NCI-H2171 treated with DMSO at 0.1 percent for 48 hours (cell line): ENCODE data around the gene CASTOR2.
"Not testable (repeated sequence)": the region's sequence is repeated elsewhere in the genome, so short reads cannot be mapped to it uniquely, and the experiment has no call there.

Experiments
- DNase-seq: peaks from one replicate; lab custom pipeline; 2025; lab: John Stamatoyannopoulos, UW

Gene CASTOR2

GRCh38 chr7:74964511-74965119 is at the start of gene CASTOR2:
Gene CASTOR2, plus strand, starts transcription at chr7:74964705. Its CDS starts 281 bp downstream, at chr7:74964986.
- DNase-seq: peak; percentile 42

DNA sequence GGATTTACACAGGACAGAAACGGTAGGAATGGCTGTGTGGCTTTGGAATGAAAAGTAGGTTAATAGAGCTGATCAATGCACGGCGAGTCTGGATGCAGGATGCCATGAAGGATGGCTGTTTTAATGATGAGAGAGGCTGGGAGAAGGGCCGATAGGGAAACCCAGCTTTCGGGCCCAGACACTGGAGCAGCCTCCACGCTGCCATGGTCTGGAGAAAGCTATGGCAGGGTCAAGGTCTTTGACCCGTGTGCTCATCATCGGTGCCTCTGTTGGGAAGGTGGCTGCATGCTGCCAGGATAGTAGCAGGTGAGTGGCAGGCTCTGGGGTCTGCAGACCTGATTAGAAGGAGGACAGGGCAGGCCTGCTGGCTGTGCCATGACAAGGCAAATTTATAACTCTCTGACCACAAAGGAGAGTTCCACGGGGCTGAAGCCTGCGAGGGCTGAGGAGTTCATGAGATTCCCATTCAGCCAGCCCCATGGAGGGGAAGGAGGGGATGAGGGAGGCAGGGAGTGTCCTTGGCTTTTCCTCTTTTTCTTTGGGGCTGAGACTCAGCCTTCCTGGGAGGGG is 42.1 kb upstream of the CASTOR2 start:
- DNase-seq: not testable (repeated sequence)

DNA sequence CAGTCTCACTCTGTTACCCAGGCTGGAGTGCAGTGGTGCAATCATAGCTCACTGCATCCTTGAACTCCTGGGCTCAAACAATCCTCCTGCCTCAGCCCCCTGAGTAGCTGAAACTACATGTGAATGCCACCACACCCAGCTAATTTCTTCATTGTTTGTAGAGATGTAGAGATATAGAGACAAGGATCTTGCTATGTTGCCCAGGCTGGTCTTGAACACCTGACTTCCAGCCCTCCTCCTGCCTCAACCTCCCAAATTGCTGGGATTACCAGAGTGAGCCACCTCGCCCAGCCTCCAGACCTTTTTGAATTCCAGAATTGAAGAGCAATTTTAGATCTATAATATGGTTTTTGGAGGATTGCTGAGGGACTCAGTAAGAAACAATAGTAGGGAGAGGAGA is 40.9 kb upstream of the CASTOR2 start:
- DNase-seq: not testable (repeated sequence)

GRCh38 chr7:74926968-74927367 is 37.5 kb upstream of the CASTOR2 start:
- not testable (repeated sequence) for DNase-seq

GRCh38 chr7:74931563-74932328 is 32.8 kb upstream of the CASTOR2 start:
- not testable (repeated sequence) for DNase-seq

DNA sequence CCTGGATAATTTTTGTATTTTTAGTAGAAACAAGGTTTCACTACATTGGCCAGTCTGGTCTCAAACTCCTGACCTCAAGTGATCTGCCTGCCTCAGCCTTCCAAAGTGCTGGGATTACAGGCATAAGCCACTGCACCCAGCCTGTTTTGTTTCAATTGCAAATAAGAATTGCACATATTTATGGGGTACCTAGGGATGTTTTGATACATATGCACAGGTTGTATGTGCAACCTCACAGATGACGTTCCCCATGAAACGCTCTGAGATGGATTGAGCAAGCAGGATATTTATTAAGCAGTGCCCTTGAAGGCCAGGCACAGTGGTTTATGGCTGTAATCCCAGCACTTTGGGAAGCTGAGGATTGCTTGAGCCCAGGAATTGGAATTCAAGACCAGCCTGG is 25.1 kb upstream of the CASTOR2 start:
- DNase-seq: not testable (repeated sequence)

GRCh38 chr7:74941302-74942069 is 23.0 kb upstream of the CASTOR2 start:
- DNase-seq: not testable (repeated sequence)

DNA sequence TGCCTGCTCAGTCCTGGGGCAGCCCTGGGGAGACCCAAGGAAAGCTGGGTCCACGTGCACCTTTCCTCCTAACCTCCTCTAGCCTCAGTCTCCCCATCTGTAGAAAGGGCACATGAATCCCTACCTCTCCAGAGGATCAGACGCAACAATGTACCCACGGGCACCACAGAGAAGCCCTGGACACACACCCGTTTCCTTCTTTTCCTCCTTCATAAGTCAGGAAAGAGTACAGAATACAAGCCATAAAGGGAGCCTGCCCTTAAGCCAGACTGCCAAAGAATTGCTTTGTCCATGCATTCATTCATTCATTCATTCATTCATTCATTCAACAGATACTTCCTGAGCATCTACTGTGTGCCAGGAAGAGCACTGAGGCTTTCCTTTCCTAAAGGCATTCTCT is 20.6 kb upstream of the CASTOR2 start:
- DNase-seq: not testable (repeated sequence)

DNA sequence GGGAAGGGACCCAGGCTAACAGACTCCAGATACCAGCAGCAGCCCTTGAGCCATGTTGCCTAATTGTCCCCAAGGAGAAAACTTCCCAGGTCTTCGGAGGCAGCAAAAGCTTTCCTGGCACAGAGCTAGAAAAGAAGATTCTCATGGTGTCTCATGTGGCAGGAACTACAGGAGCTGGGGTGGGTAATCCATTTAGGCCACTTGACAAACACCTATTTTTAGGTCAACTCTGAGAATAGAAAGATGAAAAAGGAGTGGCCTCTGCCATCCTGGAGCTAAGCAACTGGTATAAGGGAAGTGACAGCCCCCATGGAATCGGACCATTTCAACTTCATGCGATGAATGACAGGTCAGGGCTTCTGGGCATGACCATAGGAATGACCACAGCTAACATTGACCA is 16.8 kb upstream of the CASTOR2 start:
- not testable (repeated sequence) for DNase-seq

- DNase-seq: not testable (repeated sequence)
Measured at GRCh38 chr7:74953774-74954173, 10.7 kb upstream of the CASTOR2 start.

- not testable (repeated sequence) for DNase-seq
Measured at GRCh38 chr7:74958328-74958727, 6.2 kb upstream of the CASTOR2 start.

- not testable (repeated sequence) for DNase-seq
Measured at GRCh38 chr7:74963704-74964510, 598 bp upstream of the CASTOR2 start.

DNA sequence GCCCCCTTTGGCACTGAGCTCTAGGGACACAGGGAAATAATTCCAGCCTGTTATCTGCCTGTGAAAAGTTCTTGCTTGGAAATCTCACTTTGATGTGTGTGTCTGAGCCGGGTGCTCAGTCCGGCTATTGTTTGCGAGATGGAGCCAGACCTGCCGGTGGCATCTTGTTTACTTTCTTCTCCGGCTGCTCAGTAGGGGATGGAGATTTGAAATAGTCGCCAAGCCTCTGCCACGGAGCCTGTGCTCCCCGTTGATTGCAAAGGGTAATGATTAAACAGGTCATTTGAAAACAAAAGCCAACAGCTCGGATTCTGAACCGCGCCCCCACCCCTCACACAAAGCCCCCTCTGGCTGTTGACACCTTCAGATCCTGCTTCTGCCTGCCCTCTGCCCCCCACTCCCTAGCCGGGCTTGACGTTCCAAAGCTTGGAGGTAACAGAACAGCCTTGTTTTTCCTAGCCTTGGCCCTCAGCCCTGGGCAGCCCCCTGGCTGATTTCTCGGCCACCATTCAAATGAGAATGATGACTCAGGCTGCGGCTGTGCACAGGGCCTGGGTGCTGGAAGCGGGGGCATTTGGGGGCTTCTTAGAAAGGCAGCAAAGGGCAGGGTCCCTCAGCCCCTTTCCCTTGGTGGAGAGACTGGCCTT is 1.8 kb downstream of the CASTOR2 start:
- DNase-seq: not testable (repeated sequence)

DNA sequence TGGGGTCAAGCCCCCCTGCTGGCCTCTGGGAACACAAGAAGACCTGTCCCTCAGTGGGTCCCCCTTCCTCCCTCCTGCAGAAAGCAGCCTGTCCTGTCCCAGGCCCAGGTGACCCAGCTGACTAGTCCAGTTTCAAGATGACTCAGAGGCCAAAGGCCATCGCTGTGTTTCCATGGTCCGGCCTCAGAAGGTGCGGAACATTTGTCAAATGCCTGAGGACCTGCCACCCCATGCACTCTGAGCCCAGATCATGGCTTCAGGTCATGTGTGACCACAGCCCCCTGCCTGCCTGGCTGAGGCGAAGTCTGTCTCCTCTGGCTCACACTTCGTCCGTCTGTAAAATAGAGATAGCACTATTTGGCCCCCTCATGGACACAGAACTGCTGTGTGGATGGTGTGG is 2.4 kb downstream of the CASTOR2 start:
- DNase-seq: not testable (repeated sequence)

- not testable (repeated sequence) for DNase-seq
Measured at GRCh38 chr7:74971431-74971830, 6.9 kb downstream of the CASTOR2 start.

GRCh38 chr7:74972377-74972776 is 7.9 kb downstream of the CASTOR2 start:
- not testable (repeated sequence) for DNase-seq

DNA sequence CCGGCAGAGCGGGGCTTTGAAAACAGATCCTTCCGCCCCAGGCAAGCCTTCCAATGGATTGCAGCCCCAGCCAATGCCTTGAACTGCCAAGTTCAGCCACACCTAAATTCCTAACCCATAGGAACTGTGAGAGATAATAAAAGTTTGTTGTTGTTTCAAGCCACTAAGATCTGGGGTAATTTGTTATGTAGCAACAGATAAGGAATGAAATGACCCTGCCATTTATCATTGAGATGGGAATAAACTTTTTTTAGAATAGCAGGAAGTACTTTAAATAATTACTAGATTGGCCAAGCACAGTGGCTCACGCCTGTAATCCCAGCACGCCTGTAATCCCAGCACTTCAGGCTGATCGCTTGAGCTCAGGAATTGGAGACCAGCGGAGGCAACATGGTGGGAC is 11.5 kb downstream of the CASTOR2 start:
- not testable (repeated sequence) for DNase-seq

- not testable (repeated sequence) for DNase-seq
Measured at GRCh38 chr7:74977523-74977922, 13.0 kb downstream of the CASTOR2 start.

DNA sequence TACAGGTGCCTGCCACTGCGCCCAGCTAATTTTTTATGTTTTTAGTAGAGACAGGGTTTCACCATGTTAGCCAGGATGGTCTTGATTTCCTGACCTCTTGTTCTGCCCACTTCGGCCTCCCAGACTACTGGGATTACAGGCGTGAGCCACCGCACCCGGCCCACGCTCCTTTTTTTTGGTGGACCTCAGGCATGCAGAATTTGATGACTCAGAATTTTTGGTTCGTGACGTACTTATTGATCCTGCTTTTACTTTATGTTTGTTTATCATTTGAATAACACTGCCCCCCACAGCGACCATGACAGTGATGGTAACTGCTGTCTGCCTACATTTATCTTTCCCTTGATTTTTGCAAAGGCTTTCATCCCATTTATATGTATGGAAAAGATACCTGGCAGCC is 23.9 kb downstream of the CASTOR2 start:
- DNase-seq: not testable (repeated sequence)

DNA sequence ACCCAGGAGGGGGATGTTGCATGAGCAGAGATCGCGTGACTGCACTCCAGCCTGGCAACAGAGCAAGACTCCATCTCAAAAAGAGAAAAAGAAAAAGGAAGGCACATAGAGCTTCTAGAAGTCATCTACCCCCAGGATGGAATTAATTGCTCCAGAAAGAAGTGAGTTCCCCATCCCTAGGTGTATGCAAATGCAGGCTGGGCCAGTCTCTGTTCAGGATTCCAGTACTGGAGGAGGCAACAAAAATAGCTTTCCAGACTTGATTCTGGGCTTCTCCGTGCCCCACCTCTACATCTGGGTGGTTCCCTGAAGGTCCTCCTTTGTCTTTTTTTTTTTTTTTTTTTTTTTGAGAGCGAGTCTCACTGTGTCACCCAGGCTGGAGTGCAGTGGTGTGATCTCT is 28.6 kb downstream of the CASTOR2 start:
- DNase-seq: peak; percentile 13
